ENCODE results near the gene POLDIP2. TPM values are rescaled to one million over a fixed set of nuclear protein-coding genes. Genes with fewer than 3 reads are reported as not detected.

Gene POLDIP2
- total and polyA plus RNA-seq, 10 of the 15 experiments (the other 5 are each of a cell fraction or from before 2014, with no cell fraction given), result 22.8 to 196 (median 121) TPM

DNA sequence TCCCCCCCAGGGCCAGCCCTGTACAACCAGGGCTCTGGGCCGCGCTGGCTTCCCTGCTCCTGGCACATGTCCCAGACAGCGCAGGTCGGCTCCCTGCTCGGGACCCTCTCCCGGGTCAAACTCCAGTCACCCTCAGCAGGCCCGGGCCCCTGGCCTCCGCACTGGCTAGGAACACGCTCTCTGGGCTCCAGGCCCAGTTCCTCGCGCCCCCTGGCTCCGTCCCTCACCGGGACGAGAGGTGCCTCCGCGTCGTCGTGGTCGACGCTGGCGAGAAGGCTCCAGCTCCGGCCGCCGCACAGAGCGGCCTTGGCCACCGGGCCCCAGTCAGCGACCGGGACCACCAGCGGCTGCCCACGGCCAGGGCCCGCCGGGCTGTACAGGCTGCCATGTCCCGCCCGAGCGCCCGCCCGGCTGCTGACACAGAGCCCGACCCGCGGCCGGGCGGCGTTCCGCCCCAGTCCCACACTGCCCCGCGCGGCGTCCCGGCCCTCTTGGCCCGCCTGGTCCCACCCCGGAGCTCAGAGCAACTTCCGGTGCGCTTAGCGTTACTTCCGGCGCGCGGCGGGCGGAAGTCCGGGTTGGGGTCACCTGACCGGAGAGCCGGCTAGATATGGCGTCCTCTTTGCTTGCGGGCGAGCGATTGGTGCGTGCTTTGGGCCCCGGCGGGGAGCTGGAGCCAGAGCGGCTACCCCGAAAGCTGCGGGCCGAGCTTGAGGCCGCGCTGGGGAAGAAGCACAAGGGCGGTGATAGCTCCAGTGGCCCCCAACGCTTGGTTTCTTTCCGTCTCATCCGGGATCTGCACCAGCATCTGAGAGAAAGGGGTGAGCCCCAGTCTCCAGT, at the start of gene POLDIP2 (continued):
- TF ChIP-seq, protein P1, sequence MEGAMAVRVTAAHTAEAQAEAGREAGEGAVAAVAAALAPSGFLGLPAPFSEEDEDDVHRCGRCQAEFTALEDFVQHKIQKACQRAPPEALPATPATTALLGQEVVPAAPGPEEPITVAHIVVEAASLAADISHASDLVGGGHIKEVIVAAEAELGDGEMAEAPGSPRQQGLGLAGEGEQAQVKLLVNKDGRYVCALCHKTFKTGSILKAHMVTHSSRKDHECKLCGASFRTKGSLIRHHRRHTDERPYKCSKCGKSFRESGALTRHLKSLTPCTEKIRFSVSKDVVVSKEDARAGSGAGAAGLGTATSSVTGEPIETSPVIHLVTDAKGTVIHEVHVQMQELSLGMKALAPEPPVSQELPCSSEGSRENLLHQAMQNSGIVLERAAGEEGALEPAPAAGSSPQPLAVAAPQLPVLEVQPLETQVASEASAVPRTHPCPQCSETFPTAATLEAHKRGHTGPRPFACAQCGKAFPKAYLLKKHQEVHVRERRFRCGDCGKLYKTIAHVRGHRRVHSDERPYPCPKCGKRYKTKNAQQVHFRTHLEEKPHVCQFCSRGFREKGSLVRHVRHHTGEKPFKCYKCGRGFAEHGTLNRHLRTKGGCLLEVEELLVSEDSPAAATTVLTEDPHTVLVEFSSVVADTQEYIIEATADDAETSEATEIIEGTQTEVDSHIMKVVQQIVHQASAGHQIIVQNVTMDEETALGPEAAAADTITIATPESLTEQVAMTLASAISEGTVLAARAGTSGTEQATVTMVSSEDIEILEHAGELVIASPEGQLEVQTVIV (IDR thresholded peaks at IDR 0.05; ENCODE audit: borderline replicate concordance, partially characterized antibody), result peak; percentile 51
- TF ChIP-seq HDAC6 (IDR thresholded peaks at IDR 0.05; ENCODE audit: unreplicated experiment), result peak; percentile 30
- TF ChIP-seq ZSCAN29 (IDR thresholded peaks at IDR 0.05), result no peak
- peak; percentile 67; the same call in 1 of the 2 replicates for TF ChIP-seq POLR2AphosphoS2 (IDR thresholded peaks at IDR 0.05; ENCODE audit: low read depth, low read length)
- peak; percentile 57; the same call in 1 of the 2 replicates for TF ChIP-seq ZNF207 (IDR thresholded peaks at IDR 0.05; ENCODE audit: borderline replicate concordance)
- peak; percentile 79; the same call in 1 of the 2 replicates for TF ChIP-seq POLR2AphosphoS5 (IDR thresholded peaks at IDR 0.05; ENCODE audit: low read length)
- peak; percentile 78 for TF ChIP-seq DPF2 (IDR thresholded peaks at IDR 0.05)
- no peak for TF ChIP-seq FOXM1 (IDR thresholded peaks at IDR 0.05; ENCODE audit: low read depth, low read length)
- TF ChIP-seq RUNX3 (IDR thresholded peaks at IDR 0.05; ENCODE audit: low read length), result peak; percentile 36; the same call in 1 of the 2 replicates
- 0 out of 2 replicates have a peak, but pooled peaks have one; percentile 60 for TF ChIP-seq TCF3 (IDR thresholded peaks at IDR 0.05; ENCODE audit: borderline replicate concordance, insufficient read depth, low read depth, low read length)

All from GM12878 (cell line).